IMR-90 (cell line): ENCODE data around the gene FARS2. TPM values are rescaled to one million over a fixed set of nuclear protein-coding genes. Genes with fewer than 3 reads are reported as not detected.

Experiments
- ATAC-seq: fragments of 200-7000 bp; cut with Tn5 transposase; 2 replicates; pipeline ENCODE4 v1.9.1; 2020; ENCODE audit warnings: low read depth, mild to moderate bottlenecking, moderate library complexity
- BruUV-seq: library from RNA; stranded (reverse); fragments of 400-500 nt; replicated peaks from 2 replicates; lab custom pipeline; 2021; lab: Mats Ljungman, UMichigan
- CTCF ChIA-PET: fragments of 300-600 bp; formaldehyde crosslinking; extraction: SDS; loops from one replicate; lab custom pipeline; 2021; ENCODE audit warnings: antibody characterized with exemption; lab: Yijun Ruan, JAX
- POLR2A ChIA-PET: fragments of 300-600 bp; sonication (Branson Sonifier 250); formaldehyde crosslinking; loops from one replicate; lab custom pipeline; 2022; ENCODE audit warnings: antibody characterized with exemption; ENCODE audit not compliant: unreplicated experiment; lab: Charles Lee
- DNase-seq: peaks from one replicate; pipeline ENCODE4 v3.0.0; 2013
- H2AFZ ChIP-seq: replicated peaks from 2 replicates; pipeline ENCODE3; 2013; ENCODE audit warnings: low read length, mild to moderate bottlenecking; ENCODE audit not compliant: poor library complexity
- H2AK5ac ChIP-seq: 2 replicates; pipeline ENCODE4 v1.6.1; 2013; ENCODE audit warnings: low read depth, low read length, inconsistent platforms
- H2AK9ac ChIP-seq: replicated peaks from 2 replicates; pipeline ENCODE3; 2013; ENCODE audit warnings: mild to moderate bottlenecking, low read depth, low read length, moderate library complexity; ENCODE audit not compliant: poor library complexity
- H2BK120ac ChIP-seq: 2 replicates; pipeline ENCODE4 v1.6.1; 2013; ENCODE audit warnings: low read depth, low read length, inconsistent platforms
- H2BK15ac ChIP-seq: 3 replicates; pipeline ENCODE4 v1.6.1; 2013; ENCODE audit warnings: low read depth, low read length, inconsistent platforms
- H2BK20ac ChIP-seq: 2 replicates; pipeline ENCODE4 v1.6.1; 2013; ENCODE audit warnings: low read depth, mild to moderate bottlenecking, inconsistent platforms, low read length, moderate library complexity
- H2BK5ac ChIP-seq: 2 replicates; pipeline ENCODE4 v1.6.1; 2013; ENCODE audit warnings: mild to moderate bottlenecking, low read depth, low read length, inconsistent platforms; ENCODE audit not compliant: poor library complexity, severe bottlenecking
- H3K14ac ChIP-seq: replicated peaks from 2 replicates; pipeline ENCODE4 v1.6.1; 2013; ENCODE audit warnings: low read depth, low read length, inconsistent platforms
- H3K18ac ChIP-seq: 2 replicates; pipeline ENCODE4 v1.6.1; 2013; ENCODE audit warnings: low read depth, low read length, control low read depth
- H3K23ac ChIP-seq: 2 replicates; pipeline ENCODE4 v1.6.1; 2013; ENCODE audit warnings: low read depth, low read length, inconsistent platforms
- H3K27ac ChIP-seq: 2 replicates; pipeline ENCODE4 v1.5.1; 2013; ENCODE audit warnings: mild to moderate bottlenecking, control low read depth, low read length; ENCODE audit not compliant: insufficient read depth
- H3K27me3 ChIP-seq: 2 replicates; pipeline ENCODE4 v1.6.1; 2013; ENCODE audit warnings: low read length; ENCODE audit not compliant: control insufficient read depth, insufficient read depth
- H3K36me3 ChIP-seq: 2 replicates; pipeline ENCODE4 v1.6.1; 2013; ENCODE audit warnings: low read length, mixed read lengths; ENCODE audit not compliant: control insufficient read depth, insufficient read depth
- H3K4ac ChIP-seq: 2 replicates; pipeline ENCODE4 v1.6.1; 2013; ENCODE audit warnings: low read depth, low read length, inconsistent platforms
- H3K4me1 ChIP-seq: 2 replicates; pipeline ENCODE4 v1.6.1; 2013; ENCODE audit warnings: low read length, mixed read lengths; ENCODE audit not compliant: control insufficient read depth, insufficient read depth
- H3K4me2 ChIP-seq: 2 replicates; pipeline ENCODE4 v1.6.1; 2013; ENCODE audit warnings: low read depth, mild to moderate bottlenecking, control low read depth, low read length, moderate library complexity
- H3K4me3 ChIP-seq: 2 replicates; pipeline ENCODE4 v1.5.1; 2013; ENCODE audit warnings: low read depth, mild to moderate bottlenecking, control low read depth, low read length, moderate library complexity; ENCODE audit not compliant: insufficient read depth
- H3K56ac ChIP-seq: 2 replicates; pipeline ENCODE4 v1.6.1; 2013; ENCODE audit warnings: low read length, inconsistent platforms; ENCODE audit not compliant: insufficient read depth; ENCODE audit errors: extremely low read depth
- H3K79me1 ChIP-seq, 2 experiments: 2 replicates each; pipeline ENCODE4 v1.6.1; 2013; ENCODE audit warnings: low read length in 2 of 2, inconsistent platforms in 1 of 2, low read depth in 1 of 2
- H3K9ac ChIP-seq: 2 replicates; pipeline ENCODE4 v1.6.1; 2013; ENCODE audit warnings: low read depth, low read length, control low read depth
- H3K9me1 ChIP-seq: 2 replicates; pipeline ENCODE4 v1.6.1; 2013; ENCODE audit warnings: low read length, inconsistent platforms; ENCODE audit not compliant: insufficient read depth
- H3K9me3 ChIP-seq: 2 replicates; pipeline ENCODE4 v1.6.1; 2013; ENCODE audit warnings: low read length; ENCODE audit not compliant: control insufficient read depth, insufficient read depth
- H4K20me1 ChIP-seq: 2 replicates; pipeline ENCODE4 v1.6.1; 2013; ENCODE audit warnings: low read length, inconsistent platforms; ENCODE audit not compliant: insufficient read depth
- H4K5ac ChIP-seq: 2 replicates; pipeline ENCODE4 v1.6.1; 2013; ENCODE audit warnings: mild to moderate bottlenecking, low read depth, low read length, control low read depth
- H4K8ac ChIP-seq, 2 experiments: 2 replicates each; pipeline ENCODE4 v1.6.1; 2013; ENCODE audit warnings: low read depth in 2 of 2, low read length in 2 of 2, control low read depth in 1 of 2, inconsistent platforms in 1 of 2
- H4K91ac ChIP-seq: 2 replicates; pipeline ENCODE4 v1.6.1; 2013; ENCODE audit warnings: low read depth, low read length, inconsistent platforms; ENCODE audit not compliant: insufficient read depth
- BHLHE40 ChIP-seq: fragments of 150-350 bp; IDR thresholded peaks from 2 replicates; pipeline ENCODE4 v1.6.1; 2016; ENCODE audit warnings: mild to moderate bottlenecking, low read depth, low read length
- CEBPB ChIP-seq: IDR thresholded peaks from 2 replicates; pipeline ENCODE4 v1.6.1; 2012; ENCODE audit warnings: low read depth, low read length, improper control_type of control experiment
- CHD1 ChIP-seq: IDR thresholded peaks from 2 replicates; pipeline ENCODE4 v1.6.1; 2012; ENCODE audit warnings: low read depth, low read length, improper control_type of control experiment
- CTCF ChIP-seq: conservative IDR thresholded peaks from 2 replicates; pipeline ENCODE4 v1.5.1; 2012; ENCODE audit warnings: mild to moderate bottlenecking, low read depth, low read length, improper control_type of control experiment
- FOS ChIP-seq: fragments of 150-350 bp; IDR thresholded peaks from 2 replicates; pipeline ENCODE4 v1.6.1; 2016; ENCODE audit warnings: low read depth, low read length
- MAFK ChIP-seq: IDR thresholded peaks from 2 replicates; pipeline ENCODE4 v1.6.1; 2012; ENCODE audit warnings: low read depth, low read length, improper control_type of control experiment
- MAZ ChIP-seq: IDR thresholded peaks from 2 replicates; pipeline ENCODE4 v1.6.1; 2012; ENCODE audit warnings: low read depth, mild to moderate bottlenecking, low read length, improper control_type of control experiment, moderate library complexity, borderline replicate concordance
- MXI1 ChIP-seq: IDR thresholded peaks from 2 replicates; pipeline ENCODE4 v1.6.1; 2012; ENCODE audit warnings: low read depth, mild to moderate bottlenecking, low read length, moderate library complexity, borderline replicate concordance
- NFE2L2 ChIP-seq: fragments of 150-350 bp; IDR thresholded peaks from 2 replicates; pipeline ENCODE4 v1.6.1; 2016; ENCODE audit warnings: low read depth, mild to moderate bottlenecking, low read length
- POLR2A ChIP-seq: IDR thresholded peaks from 2 replicates; pipeline ENCODE4 v1.6.1; 2012; ENCODE audit warnings: mild to moderate bottlenecking, low read depth, low read length
- RAD21 ChIP-seq: IDR thresholded peaks from 2 replicates; pipeline ENCODE4 v1.6.1; 2012; ENCODE audit warnings: low read length, improper control_type of control experiment
- RCOR1 ChIP-seq: IDR thresholded peaks from 2 replicates; pipeline ENCODE4 v1.6.1; 2012; ENCODE audit warnings: mild to moderate bottlenecking, low read length, improper control_type of control experiment; ENCODE audit not compliant: insufficient replicate concordance
- RFX5 ChIP-seq: IDR thresholded peaks from 2 replicates; pipeline ENCODE4 v1.8.0; 2012; ENCODE audit warnings: low read depth, mild to moderate bottlenecking, low read length, moderate library complexity
- SMC3 ChIP-seq: fragments of 150-350 bp; IDR thresholded peaks from 2 replicates; pipeline ENCODE4 v1.6.1; 2016; ENCODE audit warnings: low read depth, mild to moderate bottlenecking, antibody characterized with exemption, low read length, moderate library complexity
- USF2 ChIP-seq: fragments of 150-350 bp; IDR thresholded peaks from 2 replicates; pipeline ENCODE4 v1.6.1; 2017; ENCODE audit warnings: mild to moderate bottlenecking, antibody characterized with exemption, low read length, low read depth
- WGBS, 2 experiments: methylation state at CpG; one replicate each; pipeline versions ENCODE4 v1.1.5 to v1.1.7; 2013; ENCODE audit warnings: missing lambda C conversion rate in 2 of 2; ENCODE audit not compliant: insufficient read length in 1 of 2; ENCODE audit errors: extremely low coverage in 2 of 2; 5-methylcytosine and 5-hydroxymethylcytosine counted together
- dilution Hi-C: fragments of 300-500 bp; cut with HindIII; formaldehyde crosslinking; loops from one replicate; pipeline ENCODE4 v1.14.3; 2018; ENCODE audit warnings: low sequenced_read_pairs; ENCODE audit not compliant: unreplicated experiment
- in situ Hi-C: fragments of 300-500 bp; cut with MboI; formaldehyde crosslinking; loops from 3 replicates; pipeline ENCODE4 v1.14.3; 2019; ENCODE audit warnings: low sequenced_read_pairs, inconsistent platforms, mixed read lengths
- intact Hi-C: fragments of 100-400 bp; cut with micrococcal nuclease; formaldehyde crosslinking; loops from 2 replicates; pipeline ENCODE4 v1.10.0; 2022
- polyA plus RNA-seq, 3 experiments: library from polyadenylated mRNA; depleted of rRNA; stranded (reverse); fragments of >200 nt; gene quantifications; 2 replicates each; pipeline ENCODE4 v1.2.3, GENCODE V29; 2012; ENCODE audit warnings: low replicate concordance in 1 of 3
- total RNA-seq: library from RNA; depleted of rRNA; stranded (reverse); fragments of >200 nt; gene quantifications from 2 replicates; pipeline ENCODE4 v1.2.3, GENCODE V29; 2012
- TF ChIP-seq, protein P1 (sequence below): fragments of 150-350 bp; IDR thresholded peaks from 2 replicates; pipeline ENCODE4 v1.6.1; 2016; ENCODE audit warnings: low read depth, mild to moderate bottlenecking, low read length, moderate library complexity, borderline replicate concordance

FARS2 gene
- total and polyA plus RNA-seq, 2 of the 4 experiments (the other 2 are of a cell fraction), result 12.1 to 28.9 TPM

- intact Hi-C loops (no loop called here), dilution Hi-C loops (no loop called here), in situ Hi-C loops (no loop called here)
- ChIA-PET CTCF (interaction anchor here (0.5 to 0.6 kb wide), 2 partner anchors 120 to 520 kb away, joined by 3 to 4 read pairs; no protein-coding TSS in a partner anchor), POLR2A (no interaction called here)
- no CpG with 5 or more reads among the region's 1 CpG for WGBS, 2 experiments
- Histone ChIP-seq H2BK15ac (no peak overlapping the region), H3K14ac (no peak overlapping the region), H2AFZ (no peak overlapping the region), H4K8ac (no peak overlapping the region), H3K4me2 (no peak overlapping the region), H3K9me1 (peaks cover 2% of the 10 kb centered on the region; the same call in 1 of the 2 replicates), H3K4me3 (no peak overlapping the region), H3K79me1 (no peaks in the 10 kb centered on the region), H2BK120ac (no peak overlapping the region), H2AK5ac (no peak overlapping the region), H3K56ac (no peak overlapping the region), H3K23ac (no peak overlapping the region), H3K36me3 (no peaks in the 10 kb centered on the region), H3K4ac (no peak overlapping the region), H3K9ac (no peak overlapping the region), H2AK9ac (no peak overlapping the region), H3K4me1 (no peaks in the 10 kb centered on the region), H4K91ac (no peak overlapping the region), H2BK20ac (no peak overlapping the region), H3K27ac (no peak overlapping the region), H4K5ac (no peak overlapping the region), H3K18ac (no peak overlapping the region), H3K9me3 (no peaks in the 10 kb centered on the region), H3K27me3 (no peaks in the 10 kb centered on the region), H4K20me1 (no peaks in the 10 kb centered on the region), H2BK5ac (no peak overlapping the region)
- ATAC-seq, result no peak
- DNase-seq, result no peak
- BruUV-seq, result no TSS peak
- TF ChIP-seq, protein P1, sequence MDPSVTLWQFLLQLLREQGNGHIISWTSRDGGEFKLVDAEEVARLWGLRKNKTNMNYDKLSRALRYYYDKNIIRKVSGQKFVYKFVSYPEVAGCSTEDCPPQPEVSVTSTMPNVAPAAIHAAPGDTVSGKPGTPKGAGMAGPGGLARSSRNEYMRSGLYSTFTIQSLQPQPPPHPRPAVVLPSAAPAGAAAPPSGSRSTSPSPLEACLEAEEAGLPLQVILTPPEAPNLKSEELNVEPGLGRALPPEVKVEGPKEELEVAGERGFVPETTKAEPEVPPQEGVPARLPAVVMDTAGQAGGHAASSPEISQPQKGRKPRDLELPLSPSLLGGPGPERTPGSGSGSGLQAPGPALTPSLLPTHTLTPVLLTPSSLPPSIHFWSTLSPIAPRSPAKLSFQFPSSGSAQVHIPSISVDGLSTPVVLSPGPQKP, result no peak
- no peak for TF ChIP-seq CEBPB
- no peak for TF ChIP-seq MXI1
- TF ChIP-seq RAD21, result no peak
- TF ChIP-seq CHD1, result no peak
- no peak for TF ChIP-seq NFE2L2
- TF ChIP-seq RCOR1, result no peak
- no peak for TF ChIP-seq BHLHE40
- TF ChIP-seq RFX5, result no peak
- TF ChIP-seq MAZ, result no peak
- TF ChIP-seq FOS, result no peak
- no peak for TF ChIP-seq CTCF
- TF ChIP-seq USF2, result no peak
- no peak for TF ChIP-seq MAFK
- TF ChIP-seq SMC3, result no peak
- TF ChIP-seq POLR2A, result no peak
Observed at GRCh38 chr6:5529733-5530132, 268.4 kb downstream of the FARS2 start.
